ENCODE measurements around the gene MAP4K2. TPM values are rescaled to one million over a fixed set of nuclear protein-coding genes. Genes with fewer than 3 reads are reported as not detected.

Gene MAP4K2
- total RNA-seq, 4 donors from 2014 or later: 10.2 to 49.1 (median 24.4) TPM

- Histone ChIP-seq H3K27ac (no peak within 1 kb of the TSS), H3K9me3 (no peaks in the 10 kb centered on the region), H3K4me1 (peaks cover 0 to 5% of the 10 kb centered on the region in 2 donors), H3K27me3 (no peaks in the 10 kb centered on the region), H3K36me3 (no peaks in the 10 kb centered on the region), H3K4me3 (peak within 1 kb of the TSS; percentile 4 to 41)
- intact Hi-C loops (cut with DNase I; ENCODE audit: low total_unique reads): loop anchor here (2.0 kb wide), 1 partner anchor 44 kb away; no protein-coding TSS in a partner anchor
- TF ChIP-seq, protein P1, sequence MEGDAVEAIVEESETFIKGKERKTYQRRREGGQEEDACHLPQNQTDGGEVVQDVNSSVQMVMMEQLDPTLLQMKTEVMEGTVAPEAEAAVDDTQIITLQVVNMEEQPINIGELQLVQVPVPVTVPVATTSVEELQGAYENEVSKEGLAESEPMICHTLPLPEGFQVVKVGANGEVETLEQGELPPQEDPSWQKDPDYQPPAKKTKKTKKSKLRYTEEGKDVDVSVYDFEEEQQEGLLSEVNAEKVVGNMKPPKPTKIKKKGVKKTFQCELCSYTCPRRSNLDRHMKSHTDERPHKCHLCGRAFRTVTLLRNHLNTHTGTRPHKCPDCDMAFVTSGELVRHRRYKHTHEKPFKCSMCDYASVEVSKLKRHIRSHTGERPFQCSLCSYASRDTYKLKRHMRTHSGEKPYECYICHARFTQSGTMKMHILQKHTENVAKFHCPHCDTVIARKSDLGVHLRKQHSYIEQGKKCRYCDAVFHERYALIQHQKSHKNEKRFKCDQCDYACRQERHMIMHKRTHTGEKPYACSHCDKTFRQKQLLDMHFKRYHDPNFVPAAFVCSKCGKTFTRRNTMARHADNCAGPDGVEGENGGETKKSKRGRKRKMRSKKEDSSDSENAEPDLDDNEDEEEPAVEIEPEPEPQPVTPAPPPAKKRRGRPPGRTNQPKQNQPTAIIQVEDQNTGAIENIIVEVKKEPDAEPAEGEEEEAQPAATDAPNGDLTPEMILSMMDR (IDR thresholded peaks at IDR 0.05): peak; percentile 24 to 73 (median 58)
- TF ChIP-seq POLR2A (IDR thresholded peaks at IDR 0.05): no peak
- peak in 1 of 2 donors; percentile 53 for DNase-seq
Measured at GRCh38 chr11:64844330-64845128, 41.5 kb upstream of the MAP4K2 start, which contains the start of gene CDC42BPG. Gene CDC42BPG, minus strand, starts transcription at chr11:64844653. Its CDS starts 84 bp downstream, at chr11:64844569.

DNA sequence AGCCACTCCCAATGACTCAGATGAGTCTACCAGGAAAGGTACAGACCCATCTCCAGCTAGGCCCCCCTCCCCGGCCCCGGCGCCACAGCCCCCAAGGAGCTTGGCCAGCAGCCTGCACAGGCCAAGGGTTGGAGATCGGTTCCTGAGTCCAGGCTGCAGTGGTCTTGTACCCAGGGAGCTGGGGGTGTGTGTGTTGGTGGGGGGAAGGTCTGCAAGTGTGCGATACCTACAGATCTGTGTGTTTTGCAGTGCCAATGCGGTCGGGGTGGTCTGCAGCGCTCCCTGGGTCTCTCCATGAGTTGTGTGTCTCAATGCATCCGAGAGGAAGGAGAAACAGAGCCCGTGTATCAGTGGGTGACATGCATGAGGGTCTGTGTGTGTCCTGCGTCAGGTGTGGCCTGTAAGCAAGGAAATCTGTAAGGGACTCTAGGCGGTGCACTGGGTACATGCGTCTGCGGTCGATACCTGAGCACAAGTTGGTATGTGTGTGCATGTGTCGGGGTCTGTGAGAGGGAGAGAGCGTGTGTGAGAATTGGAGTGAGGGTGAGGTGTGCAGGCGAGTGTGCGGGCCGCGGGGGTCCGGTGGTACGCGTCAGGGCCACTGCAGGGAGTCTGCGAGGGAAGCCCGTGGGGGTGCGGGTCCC lies 40.8 kb upstream of the MAP4K2 start:
- intact Hi-C loops (cut with DNase I; ENCODE audit: low total_unique reads): loop anchor here (2.0 kb wide), 1 partner anchor 45 kb away; no protein-coding TSS in a partner anchor

GRCh38 chr11:64842851-64843685 lies 40.1 kb upstream of the MAP4K2 start:
- Histone ChIP-seq H3K4me3 (no peak overlapping the region), H3K9me3 (no peaks in the 10 kb centered on the region)

More for the DNA sequence above, 40.8 kb upstream of the MAP4K2 start:
- H3K4me1 ChIP-seq: peaks cover 0 to 5% of the 10 kb centered on the region in 2 donors
- no peaks in the 10 kb centered on the region for H3K27me3 ChIP-seq
- no peaks in the 10 kb centered on the region for H3K36me3 ChIP-seq
- no peak for DNase-seq
- H3K27ac ChIP-seq: no peak overlapping the region
- TF ChIP-seq POLR2A (IDR thresholded peaks at IDR 0.05): no peak
- TF ChIP-seq, protein P1 (IDR thresholded peaks at IDR 0.05): no peak
- peak overlapping the region in 1 of 2 donors; percentile 41 for H3K4me3 ChIP-seq
- H3K9me3 ChIP-seq: no peaks in the 10 kb centered on the region

GRCh38 chr11:64842366-64842759 lies 39.3 kb upstream of the MAP4K2 start:
- no peaks in the 10 kb centered on the region for H3K27me3 ChIP-seq
- H3K9me3 ChIP-seq: no peaks in the 10 kb centered on the region
- no peak overlapping the region for H3K27ac ChIP-seq
- intact Hi-C loops (cut with DNase I; ENCODE audit: low total_unique reads): no loop called here
- no peak overlapping the region for H3K4me3 ChIP-seq
- peaks cover 0 to 5% of the 10 kb centered on the region in 2 donors for H3K4me1 ChIP-seq
- H3K36me3 ChIP-seq: no peaks in the 10 kb centered on the region
- TF ChIP-seq POLR2A (IDR thresholded peaks at IDR 0.05): no peak
- TF ChIP-seq, protein P1 (IDR thresholded peaks at IDR 0.05): no peak
- DNase-seq: no peak

More at GRCh38 chr11:64842851-64843685, 40.1 kb upstream of the MAP4K2 start:
- Histone ChIP-seq H3K36me3 (no peaks in the 10 kb centered on the region), H3K4me1 (peaks cover 0 to 5% of the 10 kb centered on the region in 2 donors), H3K27ac (no peak overlapping the region), H3K27me3 (no peaks in the 10 kb centered on the region)
- DNase-seq: no peak
- intact Hi-C loops (cut with DNase I; ENCODE audit: low total_unique reads): no loop called here
- TF ChIP-seq, protein P1 (IDR thresholded peaks at IDR 0.05): no peak
- TF ChIP-seq POLR2A (IDR thresholded peaks at IDR 0.05): no peak

Measured in uterus (tissue), 4 donors.